Endothelial cell of umbilical vein (primary cell): ENCODE data around the gene ZNF85. TPM values are rescaled to one million over a fixed set of nuclear protein-coding genes. Genes with fewer than 3 reads are reported as not detected.

Experiments used
- BruUV-seq: library from RNA; stranded (reverse); fragments of 400-500 nt; replicated peaks from 2 replicates; lab custom pipeline; 2021; lab: Mats Ljungman, UMichigan
- CTCF ChIA-PET: fragments of 300-600, 350-600 bp; sonication (Branson Sonifier 250); formaldehyde crosslinking; loops from one replicate; lab custom pipeline; 2021; ENCODE audit warnings: antibody characterized with exemption, inconsistent platforms; lab: Charles Lee
- POLR2A ChIA-PET: fragments of 300-600, 350-600 bp; sonication (Branson Sonifier 250); formaldehyde crosslinking; loops from one replicate; lab custom pipeline; 2021; ENCODE audit warnings: antibody characterized with exemption, inconsistent platforms; lab: Charles Lee
- DNase-seq: peaks from one replicate; pipeline ENCODE4 v3.0.0-alpha.2; 2011; ENCODE audit warnings: low read depth, low spot score
- FAIRE-seq: peaks from 2 replicates; lab custom pipeline; 2011; peaks lifted over from hg19 to GRCh38; lab: Jason Lieb, UNC
- H2AFZ ChIP-seq: 2 replicates; pipeline ENCODE4 v1.6.0; 2012; ENCODE audit warnings: low read depth, low read length, control low read depth, inconsistent platforms
- H3K27ac ChIP-seq: 2 replicates; pipeline ENCODE4 v1.5.1; 2011; ENCODE audit warnings: low read depth, mild to moderate bottlenecking, control low read depth, low read length, moderate library complexity; ENCODE audit not compliant: insufficient read depth
- H3K27me3 ChIP-seq, 2 experiments: 2 replicates each; pipeline versions ENCODE4 v1.6.0 to v1.6.1; 2011; ENCODE audit warnings: low read length in 2 of 2, mixed read lengths in 1 of 2; ENCODE audit not compliant: control insufficient read depth in 2 of 2, insufficient read depth in 2 of 2
- H3K36me3 ChIP-seq, 2 experiments: 2 replicates in 1 of 2; 3 replicates in 1 of 2; pipeline ENCODE4 v1.5.1; 2011; ENCODE audit warnings: low read length in 2 of 2, mild to moderate bottlenecking in 1 of 2, moderate library complexity in 1 of 2; ENCODE audit not compliant: control insufficient read depth in 2 of 2, insufficient read depth in 2 of 2; ENCODE audit errors: extremely low read depth in 1 of 2
- H3K4me1 ChIP-seq: 3 replicates; pipeline ENCODE4 v1.5.1; 2011; ENCODE audit warnings: mild to moderate bottlenecking, low read length; ENCODE audit not compliant: control insufficient read depth, insufficient read depth; ENCODE audit errors: extremely low read depth
- H3K4me2 ChIP-seq: 2 replicates; pipeline ENCODE4 v1.6.1; 2011; ENCODE audit warnings: low read length, control low read depth, mixed read lengths; ENCODE audit not compliant: insufficient read depth
- H3K4me3 ChIP-seq, 3 experiments: fragments of 200-600 bp in 1 of 3; sonication (generic), shearing (Covaris generic) in 1 of 3; replicated peaks in 1 of 3; 2 replicates each; pipeline ENCODE4 v1.5.1; 2011 to 2016; ENCODE audit warnings: control low read depth in 3 of 3, low read length in 3 of 3, mild to moderate bottlenecking in 2 of 3, inconsistent platforms in 1 of 3, low read depth in 1 of 3, moderate library complexity in 1 of 3; ENCODE audit not compliant: insufficient read depth in 1 of 3
- H3K79me2 ChIP-seq: 2 replicates; pipeline ENCODE4 v1.6.0; 2012; ENCODE audit warnings: low read length, inconsistent platforms; ENCODE audit not compliant: control insufficient read depth, insufficient read depth
- H3K9ac ChIP-seq: replicated peaks from 2 replicates; pipeline ENCODE3; 2011; ENCODE audit warnings: low read length, control low read depth; ENCODE audit not compliant: insufficient read depth; ENCODE audit errors: extremely low read depth
- H3K9me1 ChIP-seq: replicated peaks from 3 replicates; pipeline ENCODE4 v1.6.0; 2011; ENCODE audit warnings: mild to moderate bottlenecking, low read length; ENCODE audit not compliant: control insufficient read depth, insufficient read depth; ENCODE audit errors: extremely low read depth
- H3K9me3 ChIP-seq: replicated peaks from 2 replicates; pipeline ENCODE4 v1.5.1; 2012; ENCODE audit warnings: low read length, inconsistent platforms; ENCODE audit not compliant: control insufficient read depth, insufficient read depth
- H4K20me1 ChIP-seq: replicated peaks from 2 replicates; pipeline ENCODE3; 2011; ENCODE audit warnings: mild to moderate bottlenecking, low read length; ENCODE audit not compliant: control insufficient read depth, insufficient read depth; ENCODE audit errors: extremely low read depth
- EZH2 ChIP-seq: IDR thresholded peaks from 2 replicates; pipeline ENCODE4 v1.6.1; 2012; ENCODE audit warnings: borderline replicate concordance, low read depth, mild to moderate bottlenecking, moderate library complexity, low read length, inconsistent platforms; ENCODE audit not compliant: severe bottlenecking
- FOS ChIP-seq: IDR thresholded peaks from 2 replicates; pipeline ENCODE4 v1.6.1; 2011; ENCODE audit warnings: mild to moderate bottlenecking, low read length, moderate library complexity, borderline replicate concordance; ENCODE audit not compliant: insufficient read depth
- GATA2 ChIP-seq: IDR thresholded peaks from 2 replicates; pipeline ENCODE4 v1.7.0; 2011; ENCODE audit warnings: low read depth, mild to moderate bottlenecking, moderate library complexity, mixed read lengths, low read length; ENCODE audit not compliant: insufficient read length, insufficient read depth
- JUN ChIP-seq: IDR thresholded peaks from 2 replicates; pipeline ENCODE4 v1.6.1; 2011; ENCODE audit warnings: borderline replicate concordance, low read depth; ENCODE audit not compliant: insufficient read length, insufficient read depth
- MAX ChIP-seq: IDR thresholded peaks from 2 replicates; pipeline ENCODE4 v1.6.1; 2011; ENCODE audit not compliant: insufficient read depth, insufficient read length
- MYC ChIP-seq: IDR thresholded peaks from one replicate; pipeline ENCODE4 v1.6.1; 2011; ENCODE audit warnings: mild to moderate bottlenecking, low read depth, low read length
- POLR2A ChIP-seq: IDR thresholded peaks from 2 replicates; pipeline ENCODE4 v1.6.1; 2012; ENCODE audit warnings: low read depth, mild to moderate bottlenecking, control low read depth, low read length
- POLR2AphosphoS5 ChIP-seq: IDR thresholded peaks from 2 replicates; pipeline ENCODE4 v1.6.1; 2012; ENCODE audit warnings: low read depth, mild to moderate bottlenecking, control low read depth, low read length, moderate library complexity; ENCODE audit not compliant: insufficient read depth
- dilution Hi-C: fragments of 300-500 bp; cut with MboI; formaldehyde crosslinking; loops from one replicate; pipeline ENCODE4 v1.15.0; 2019; ENCODE audit warnings: low sequenced_read_pairs; ENCODE audit not compliant: extremely low pct_ligation_motif_present
- intact Hi-C: fragments of 100-400 bp; cut with micrococcal nuclease; formaldehyde crosslinking; loops from one replicate; pipeline ENCODE4 v1.10.0; 2022
- polyA plus RNA-seq, 4 experiments: library from polyadenylated mRNA; depleted of rRNA in 3 of 4; stranded (reverse) in 3 of 4; unstranded in 1 of 4; fragments of >200 nt; gene quantifications; 2 replicates each; pipeline versions ENCODE4 v1.2.1 to v1.2.3, GENCODE V29; 2011 to 2012; ENCODE audit warnings: missing spikeins in 1 of 4
- total RNA-seq: library from RNA; stranded (reverse); gene quantifications from 2 replicates; pipeline ENCODE4 v1.2.3, GENCODE V29; 2021
- TF ChIP-seq, protein P1 (sequence below), 2 donors: IDR thresholded peaks; 1 replicate in 1 of 2; 2 replicates in 1 of 2; pipeline ENCODE4 v1.5.1; 2011; ENCODE audit warnings: low read length in 2 of 2, mild to moderate bottlenecking in 2 of 2, moderate library complexity in 2 of 2, control low read depth in 1 of 2, inconsistent platforms in 1 of 2, low read depth in 1 of 2; ENCODE audit not compliant: insufficient read depth in 1 of 2; ENCODE audit errors: extremely low read depth in 1 of 2

ZNF85 gene
- total and polyA plus RNA-seq, 2 donors (not counting 3 experiments of a cell fraction or from before 2014, with no cell fraction given) = 3.4 to 9.5 TPM

DNA sequence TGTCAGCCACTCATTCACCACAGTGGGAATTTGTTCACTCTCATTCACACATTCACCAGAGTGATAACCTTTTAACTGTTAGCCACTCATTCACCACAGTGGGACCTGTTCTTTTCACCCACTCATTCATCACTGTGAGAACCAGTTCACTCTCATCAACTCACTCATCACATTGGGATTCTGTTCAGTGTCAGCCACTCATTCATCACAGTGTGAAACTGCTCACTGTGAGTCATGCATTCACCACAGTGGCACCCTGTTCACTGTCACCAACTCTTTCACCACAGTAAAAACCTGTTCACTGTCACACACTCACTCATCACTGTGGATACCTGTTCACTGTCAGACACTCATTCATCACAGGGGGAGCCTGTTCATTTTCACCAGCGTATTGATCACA is 43.5 kb upstream of the ZNF85 start:
- Histone ChIP-seq H3K9me1 (no peaks in the 10 kb centered on the region), H3K27ac (no peak overlapping the region), H4K20me1 (no peaks in the 10 kb centered on the region), H3K27me3 (no peaks in the 10 kb centered on the region), H3K9ac (no peak overlapping the region), H3K4me2 (no peak overlapping the region), H3K9me3 (peaks cover 9% of the 10 kb centered on the region), H3K4me1 (no peaks in the 10 kb centered on the region), H3K4me3 (no peak overlapping the region), H2AFZ (no peak overlapping the region), H3K79me2 (no peaks in the 10 kb centered on the region), H3K36me3 (no peaks in the 10 kb centered on the region)
- dilution Hi-C loops (no loop called here), intact Hi-C loops (no loop called here)
- no TSS peak for BruUV-seq
- DNase-seq (no peak), FAIRE-seq (no peak)
- CTCF ChIA-PET = no interaction called here
- TF ChIP-seq POLR2AphosphoS5 (no peak), MAX (no peak), GATA2 (no peak), POLR2A (no peak), MYC (no peak), JUN (no peak), EZH2 (no peak), FOS (no peak)
- TF ChIP-seq, protein P1, sequence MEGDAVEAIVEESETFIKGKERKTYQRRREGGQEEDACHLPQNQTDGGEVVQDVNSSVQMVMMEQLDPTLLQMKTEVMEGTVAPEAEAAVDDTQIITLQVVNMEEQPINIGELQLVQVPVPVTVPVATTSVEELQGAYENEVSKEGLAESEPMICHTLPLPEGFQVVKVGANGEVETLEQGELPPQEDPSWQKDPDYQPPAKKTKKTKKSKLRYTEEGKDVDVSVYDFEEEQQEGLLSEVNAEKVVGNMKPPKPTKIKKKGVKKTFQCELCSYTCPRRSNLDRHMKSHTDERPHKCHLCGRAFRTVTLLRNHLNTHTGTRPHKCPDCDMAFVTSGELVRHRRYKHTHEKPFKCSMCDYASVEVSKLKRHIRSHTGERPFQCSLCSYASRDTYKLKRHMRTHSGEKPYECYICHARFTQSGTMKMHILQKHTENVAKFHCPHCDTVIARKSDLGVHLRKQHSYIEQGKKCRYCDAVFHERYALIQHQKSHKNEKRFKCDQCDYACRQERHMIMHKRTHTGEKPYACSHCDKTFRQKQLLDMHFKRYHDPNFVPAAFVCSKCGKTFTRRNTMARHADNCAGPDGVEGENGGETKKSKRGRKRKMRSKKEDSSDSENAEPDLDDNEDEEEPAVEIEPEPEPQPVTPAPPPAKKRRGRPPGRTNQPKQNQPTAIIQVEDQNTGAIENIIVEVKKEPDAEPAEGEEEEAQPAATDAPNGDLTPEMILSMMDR (IDR thresholded peaks at IDR 0.05; ENCODE audit: extremely low read depth in 1 of 2, insufficient read depth in 1 of 2, low read depth in 1 of 2, low read length in 2 of 2) = no peak
- POLR2A ChIA-PET = no interaction called here
